ENCODE data around the gene ICA1.

The ICA1 gene

GRCh38 chr7:8228766-8229674 is 32.9 kb downstream of the ICA1 start:
- H3K4me3 ChIP-seq (ENCODE audit: low read depth, low read length), result no peak overlapping the region
- in situ Hi-C loops (cut with HindIII; ENCODE audit: low sequenced_read_pairs), result no loop called here
- no peak for TF ChIP-seq CTCF (IDR thresholded peaks at IDR 0.05; ENCODE audit: low read depth, low read length, missing control alignments)
- no peak for DNase-seq (ENCODE audit: low read depth)

DNA sequence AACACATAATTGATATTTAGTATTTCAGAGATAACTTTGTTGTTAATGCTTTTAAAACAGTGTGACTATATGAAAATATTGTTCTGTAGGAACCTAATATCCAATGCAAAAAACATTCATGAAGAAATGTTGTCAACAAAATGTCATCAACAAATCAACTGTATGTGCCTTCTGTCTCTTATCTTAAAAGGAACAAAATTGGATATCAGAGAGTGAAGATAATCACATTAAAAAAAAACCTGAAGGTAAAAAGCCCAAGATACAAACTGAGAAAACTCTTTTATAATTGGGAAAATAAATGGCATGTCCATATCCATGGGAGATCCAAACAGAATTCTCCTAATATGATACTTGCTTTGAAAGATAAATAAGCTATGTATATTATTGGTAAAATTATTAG is 33.9 kb downstream of the ICA1 start:
- no peak for TF ChIP-seq CTCF (IDR thresholded peaks at IDR 0.05; ENCODE audit: low read depth, low read length, missing control alignments)
- in situ Hi-C loops (cut with HindIII; ENCODE audit: low sequenced_read_pairs), result no loop called here
- H3K4me3 ChIP-seq (ENCODE audit: low read depth, low read length), result no peak overlapping the region
- DNase-seq (ENCODE audit: low read depth), result no peak

GRCh38 chr7:8227261-8227660 is 34.7 kb downstream of the ICA1 start:
- in situ Hi-C loops (cut with HindIII; ENCODE audit: low sequenced_read_pairs), result no loop called here
- DNase-seq (ENCODE audit: low read depth), result no peak
- H3K4me3 ChIP-seq (ENCODE audit: low read depth, low read length), result no peak overlapping the region
- no peak for TF ChIP-seq CTCF (IDR thresholded peaks at IDR 0.05; ENCODE audit: low read depth, low read length, missing control alignments)

DNA sequence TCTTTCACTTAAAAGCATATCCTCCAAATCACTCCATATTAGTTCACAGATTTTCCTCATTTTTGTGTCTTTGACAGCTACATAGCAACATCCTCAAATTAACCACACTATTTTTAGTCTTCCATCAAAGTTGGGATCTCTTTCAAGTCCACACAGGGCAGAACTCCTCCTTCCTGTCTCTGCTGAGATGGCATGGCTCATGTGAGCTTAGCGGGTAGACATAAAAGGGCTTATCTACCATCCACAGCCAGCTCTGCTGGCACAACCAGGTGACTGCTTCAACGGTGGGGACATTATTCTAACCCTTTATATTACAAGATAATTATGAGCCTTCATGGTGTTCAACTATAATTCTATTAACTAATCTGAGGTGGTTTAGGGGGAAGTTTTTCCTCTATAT is 35.5 kb downstream of the ICA1 start:
- DNase-seq (ENCODE audit: low read depth), result no peak
- TF ChIP-seq CTCF (IDR thresholded peaks at IDR 0.05; ENCODE audit: low read depth, low read length, missing control alignments), result no peak
- no peak overlapping the region for H3K4me3 ChIP-seq (ENCODE audit: low read depth, low read length)
- in situ Hi-C loops (cut with HindIII; ENCODE audit: low sequenced_read_pairs), result no loop called here

DNA sequence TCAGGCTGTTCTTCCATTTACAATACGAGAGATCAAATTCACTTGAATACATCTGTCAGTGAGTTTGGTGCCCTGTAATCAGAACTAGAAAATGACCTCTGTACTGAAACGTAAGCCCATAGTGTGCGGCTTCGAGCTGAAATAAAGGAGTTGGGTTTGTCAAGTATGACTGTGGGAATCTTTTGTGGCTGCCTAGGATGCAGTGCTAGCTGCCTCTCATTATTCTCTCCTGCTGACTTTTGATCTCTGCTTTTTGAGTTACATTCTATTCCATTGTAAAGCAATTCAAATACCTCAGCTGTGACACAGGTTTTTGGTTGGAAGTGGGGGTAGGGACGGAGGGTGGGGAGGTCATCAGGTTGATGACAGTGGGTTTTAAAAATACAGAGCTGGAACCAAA is 40.4 kb downstream of the ICA1 start:
- no peak for TF ChIP-seq CTCF (IDR thresholded peaks at IDR 0.05; ENCODE audit: low read depth, low read length, missing control alignments)
- in situ Hi-C loops (cut with HindIII; ENCODE audit: low sequenced_read_pairs), result no loop called here

GRCh38 chr7:8221101-8221495 is 40.9 kb downstream of the ICA1 start:
- DNase-seq (ENCODE audit: low read depth), result no peak
- no peak overlapping the region for H3K4me3 ChIP-seq (ENCODE audit: low read depth, low read length)
- TF ChIP-seq CTCF (IDR thresholded peaks at IDR 0.05; ENCODE audit: low read depth, low read length, missing control alignments), result no peak
- in situ Hi-C loops (cut with HindIII; ENCODE audit: low sequenced_read_pairs), result no loop called here

More for the DNA sequence above, 40.4 kb downstream of the ICA1 start:
- no peak for DNase-seq (ENCODE audit: low read depth)
- H3K4me3 ChIP-seq (ENCODE audit: low read depth, low read length), result no peak overlapping the region
